ENCODE data around the gene EXOC3L4.

Gene EXOC3L4

GRCh38 chr14:103074729-103075367 lies 19.7 kb upstream of the EXOC3L4 start:
- peak in 1 of 2 experiments; percentile 69 for DNase-seq (ENCODE audit: low spot score in 2 of 2)
- in situ Hi-C loops (cut with MboI; ENCODE audit: low sequenced_read_pairs) = no loop called here
- Histone ChIP-seq H3K4me3 (peak overlapping the region; percentile 48), H3K9me3 (no peaks in the 10 kb centered on the region), H3K27me3 (ENCODE audit: low read depth) (no peaks in the 10 kb centered on the region), H3K36me3 (replicated peaks) (no peaks in the 10 kb centered on the region), H3K4me1 (peaks cover 5% of the 10 kb centered on the region)

- H3K9me3 ChIP-seq = no peaks in the 10 kb centered on the region
- DNase-seq (ENCODE audit: low spot score in 2 of 2) = peak; percentile 80 to 87
- in situ Hi-C loops (cut with MboI; ENCODE audit: low sequenced_read_pairs) = no loop called here
These were observed 16.1 kb upstream of the EXOC3L4 start for GRCh38 chr14:103078420-103078749.

GRCh38 chr14:103078860-103079587 lies 15.5 kb upstream of the EXOC3L4 start:
- no peak overlapping the region for H3K4me3 ChIP-seq
- in situ Hi-C loops (cut with MboI; ENCODE audit: low sequenced_read_pairs) = no loop called here
- no peaks in the 10 kb centered on the region for H3K27me3 ChIP-seq (ENCODE audit: low read depth)

More at GRCh38 chr14:103078420-103078749, 16.1 kb upstream of the EXOC3L4 start:
- Histone ChIP-seq H3K4me1 (peaks cover 5% of the 10 kb centered on the region), H3K27me3 (ENCODE audit: low read depth) (no peaks in the 10 kb centered on the region), H3K4me3 (no peak overlapping the region), H3K36me3 (replicated peaks) (no peaks in the 10 kb centered on the region)

GRCh38 chr14:103081951-103082350 lies 12.6 kb upstream of the EXOC3L4 start:
- no peak for DNase-seq (ENCODE audit: low spot score in 2 of 2)
- in situ Hi-C loops (cut with MboI; ENCODE audit: low sequenced_read_pairs) = no loop called here
- Histone ChIP-seq H3K4me1 (no peaks in the 10 kb centered on the region), H3K9me3 (no peaks in the 10 kb centered on the region), H3K36me3 (replicated peaks) (no peaks in the 10 kb centered on the region), H3K27me3 (ENCODE audit: low read depth) (peaks cover 2% of the 10 kb centered on the region; the same call in 1 of the 2 replicates), H3K4me3 (no peak overlapping the region)

More at GRCh38 chr14:103078860-103079587, 15.5 kb upstream of the EXOC3L4 start:
- Histone ChIP-seq H3K9me3 (no peaks in the 10 kb centered on the region), H3K4me1 (peaks cover 5% of the 10 kb centered on the region), H3K36me3 (replicated peaks) (no peaks in the 10 kb centered on the region)
- DNase-seq (ENCODE audit: low spot score in 2 of 2) = no peak

- DNase-seq (ENCODE audit: low spot score in 2 of 2) = no peak
- in situ Hi-C loops (cut with MboI; ENCODE audit: low sequenced_read_pairs) = no loop called here
- Histone ChIP-seq H3K9me3 (no peaks in the 10 kb centered on the region), H3K4me3 (no peak within 1 kb of the TSS), H3K27me3 (ENCODE audit: low read depth) (peaks cover 2% of the 10 kb centered on the region; the same call in 1 of the 2 replicates), H3K4me1 (no peaks in the 10 kb centered on the region), H3K36me3 (replicated peaks) (no peaks in the 10 kb centered on the region)
These were observed 10.3 kb upstream of the EXOC3L4 start, which contains the start of gene LBHD2 for GRCh38 chr14:103084021-103084919. Gene LBHD2, plus strand, starts transcription at chr14:103084210. Its CDS starts 1,803 bp downstream, at chr14:103086013.

- in situ Hi-C loops (cut with MboI; ENCODE audit: low sequenced_read_pairs) = no loop called here
- H3K36me3 ChIP-seq (replicated peaks) = no peaks in the 10 kb centered on the region
- peak in 1 of 2 experiments; percentile 58 for DNase-seq (ENCODE audit: low spot score in 2 of 2)
- peaks cover 2% of the 10 kb centered on the region; the same call in 1 of the 2 replicates for H3K27me3 ChIP-seq (ENCODE audit: low read depth)
- H3K4me1 ChIP-seq = no peaks in the 10 kb centered on the region
- H3K9me3 ChIP-seq = no peaks in the 10 kb centered on the region
- H3K4me3 ChIP-seq = no peak overlapping the region
These were observed 9.1 kb upstream of the EXOC3L4 start for GRCh38 chr14:103085106-103086091.

- Histone ChIP-seq H3K4me1 (peaks cover 5% of the 10 kb centered on the region), H3K9me3 (no peaks in the 10 kb centered on the region), H3K4me3 (no peak overlapping the region), H3K27me3 (ENCODE audit: low read depth) (peaks cover 2% of the 10 kb centered on the region; the same call in 1 of the 2 replicates), H3K36me3 (replicated peaks) (no peaks in the 10 kb centered on the region)
- in situ Hi-C loops (cut with MboI; ENCODE audit: low sequenced_read_pairs) = no loop called here
- no peak for DNase-seq (ENCODE audit: low spot score in 2 of 2)
These were observed 7.7 kb upstream of the EXOC3L4 start for GRCh38 chr14:103086771-103087342.

GRCh38 chr14:103087343-103087835 lies 7.1 kb upstream of the EXOC3L4 start:
- Histone ChIP-seq H3K4me1 (peaks cover 5% of the 10 kb centered on the region), H3K9me3 (no peaks in the 10 kb centered on the region), H3K36me3 (replicated peaks) (no peaks in the 10 kb centered on the region), H3K4me3 (no peak overlapping the region), H3K27me3 (ENCODE audit: low read depth) (peaks cover 2% of the 10 kb centered on the region; the same call in 1 of the 2 replicates)
- DNase-seq (ENCODE audit: low spot score in 2 of 2) = peak in 1 of 2 experiments; percentile 58
- in situ Hi-C loops (cut with MboI; ENCODE audit: low sequenced_read_pairs) = no loop called here

- peaks cover 5% of the 10 kb centered on the region for H3K4me1 ChIP-seq
- H3K4me3 ChIP-seq = no peak overlapping the region
- in situ Hi-C loops (cut with MboI; ENCODE audit: low sequenced_read_pairs) = no loop called here
- peaks cover 2% of the 10 kb centered on the region; the same call in 1 of the 2 replicates for H3K27me3 ChIP-seq (ENCODE audit: low read depth)
- no peaks in the 10 kb centered on the region for H3K9me3 ChIP-seq
- no peak for DNase-seq (ENCODE audit: low spot score in 2 of 2)
- H3K36me3 ChIP-seq (replicated peaks) = no peaks in the 10 kb centered on the region
These were observed 5.6 kb upstream of the EXOC3L4 start for GRCh38 chr14:103088921-103089320.

- Histone ChIP-seq H3K4me1 (peaks cover 5% of the 10 kb centered on the region), H3K36me3 (replicated peaks) (no peaks in the 10 kb centered on the region), H3K27me3 (ENCODE audit: low read depth) (no peaks in the 10 kb centered on the region; the same call in 1 of the 2 replicates), H3K4me3 (no peak overlapping the region), H3K9me3 (no peaks in the 10 kb centered on the region)
- DNase-seq (ENCODE audit: low spot score in 2 of 2) = no peak
- in situ Hi-C loops (cut with MboI; ENCODE audit: low sequenced_read_pairs) = no loop called here
These were observed 4.9 kb upstream of the EXOC3L4 start for GRCh38 chr14:103089386-103090335.

GRCh38 chr14:103090481-103091020 lies 4.0 kb upstream of the EXOC3L4 start:
- H3K9me3 ChIP-seq = no peaks in the 10 kb centered on the region
- no peaks in the 10 kb centered on the region for H3K27me3 ChIP-seq (ENCODE audit: low read depth)
- in situ Hi-C loops (cut with MboI; ENCODE audit: low sequenced_read_pairs) = no loop called here
- H3K4me3 ChIP-seq = no peak overlapping the region
- peaks cover 5% of the 10 kb centered on the region for H3K4me1 ChIP-seq
- DNase-seq (ENCODE audit: low spot score in 2 of 2) = no peak
- H3K36me3 ChIP-seq (replicated peaks) = no peaks in the 10 kb centered on the region
